Neural cell (in vitro differentiated cells): ENCODE results near the gene RFNG.

Experiments
- POLR2AphosphoS5 ChIP-seq: IDR thresholded peaks from 2 replicates; pipeline ENCODE4 v1.6.1; 2012
- RAD21 ChIP-seq: fragments of 450-650 bp; conservative IDR thresholded peaks from 2 replicates; pipeline ENCODE4 v1.6.1; 2014; ENCODE audit warnings: antibody characterized with exemption, mild to moderate bottlenecking, moderate library complexity
- TAF1 ChIP-seq: IDR thresholded peaks from 2 replicates; pipeline ENCODE4 v1.6.1; 2012; ENCODE audit warnings: low read depth
- TF ChIP-seq, protein P1 (sequence below): fragments of 450-650 bp; IDR thresholded peaks from 2 replicates; pipeline ENCODE4 v1.5.1; 2014; ENCODE audit warnings: antibody characterized with exemption, mild to moderate bottlenecking, moderate library complexity; ENCODE audit not compliant: poor library complexity, severe bottlenecking
- TF ChIP-seq, protein P2 (sequence below): IDR thresholded peaks from 2 replicates; pipeline ENCODE4 v1.6.1; 2012; ENCODE audit warnings: borderline replicate concordance

DNA sequence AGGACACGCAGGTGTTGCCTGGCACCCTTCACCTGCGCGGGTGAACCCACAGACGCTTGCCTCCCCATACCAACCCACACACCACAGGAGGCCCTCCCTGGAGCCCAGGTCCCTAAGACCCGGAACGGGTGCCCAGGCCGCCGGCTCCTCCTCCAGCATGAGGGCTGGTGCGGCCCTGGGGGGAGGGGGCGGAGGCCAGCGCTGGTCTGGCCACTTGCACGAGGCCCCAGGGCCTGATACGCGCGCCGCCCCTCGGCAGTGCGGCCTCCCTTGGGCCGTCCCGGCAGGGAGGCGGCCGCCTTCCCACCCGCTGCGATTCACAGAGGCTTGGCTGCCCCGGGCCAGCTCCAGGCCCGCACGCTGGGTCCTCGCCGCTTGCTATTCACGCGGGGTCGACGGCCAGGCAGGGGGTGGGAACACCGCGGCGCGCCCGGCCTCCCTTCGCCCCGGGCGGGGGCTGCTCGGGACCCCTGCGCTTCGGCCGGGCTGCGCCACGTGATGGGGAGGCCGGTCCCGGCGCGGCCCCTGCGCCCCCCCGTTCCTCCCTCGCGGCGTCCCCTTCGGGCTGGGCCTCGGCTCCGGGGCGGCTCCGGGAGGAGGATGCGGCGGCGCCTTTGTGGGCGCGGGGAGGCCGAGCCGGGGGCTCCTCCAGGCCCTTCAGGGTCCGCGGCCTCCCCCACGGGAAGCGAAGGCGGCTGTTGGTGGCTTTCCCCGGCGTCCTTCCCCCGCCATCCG lies 45.7 kb upstream of the RFNG start:
- no peak for TF ChIP-seq TAF1
- TF ChIP-seq RAD21 = no peak
- TF ChIP-seq, protein P1, sequence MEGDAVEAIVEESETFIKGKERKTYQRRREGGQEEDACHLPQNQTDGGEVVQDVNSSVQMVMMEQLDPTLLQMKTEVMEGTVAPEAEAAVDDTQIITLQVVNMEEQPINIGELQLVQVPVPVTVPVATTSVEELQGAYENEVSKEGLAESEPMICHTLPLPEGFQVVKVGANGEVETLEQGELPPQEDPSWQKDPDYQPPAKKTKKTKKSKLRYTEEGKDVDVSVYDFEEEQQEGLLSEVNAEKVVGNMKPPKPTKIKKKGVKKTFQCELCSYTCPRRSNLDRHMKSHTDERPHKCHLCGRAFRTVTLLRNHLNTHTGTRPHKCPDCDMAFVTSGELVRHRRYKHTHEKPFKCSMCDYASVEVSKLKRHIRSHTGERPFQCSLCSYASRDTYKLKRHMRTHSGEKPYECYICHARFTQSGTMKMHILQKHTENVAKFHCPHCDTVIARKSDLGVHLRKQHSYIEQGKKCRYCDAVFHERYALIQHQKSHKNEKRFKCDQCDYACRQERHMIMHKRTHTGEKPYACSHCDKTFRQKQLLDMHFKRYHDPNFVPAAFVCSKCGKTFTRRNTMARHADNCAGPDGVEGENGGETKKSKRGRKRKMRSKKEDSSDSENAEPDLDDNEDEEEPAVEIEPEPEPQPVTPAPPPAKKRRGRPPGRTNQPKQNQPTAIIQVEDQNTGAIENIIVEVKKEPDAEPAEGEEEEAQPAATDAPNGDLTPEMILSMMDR = no peak
- TF ChIP-seq, protein P2, sequence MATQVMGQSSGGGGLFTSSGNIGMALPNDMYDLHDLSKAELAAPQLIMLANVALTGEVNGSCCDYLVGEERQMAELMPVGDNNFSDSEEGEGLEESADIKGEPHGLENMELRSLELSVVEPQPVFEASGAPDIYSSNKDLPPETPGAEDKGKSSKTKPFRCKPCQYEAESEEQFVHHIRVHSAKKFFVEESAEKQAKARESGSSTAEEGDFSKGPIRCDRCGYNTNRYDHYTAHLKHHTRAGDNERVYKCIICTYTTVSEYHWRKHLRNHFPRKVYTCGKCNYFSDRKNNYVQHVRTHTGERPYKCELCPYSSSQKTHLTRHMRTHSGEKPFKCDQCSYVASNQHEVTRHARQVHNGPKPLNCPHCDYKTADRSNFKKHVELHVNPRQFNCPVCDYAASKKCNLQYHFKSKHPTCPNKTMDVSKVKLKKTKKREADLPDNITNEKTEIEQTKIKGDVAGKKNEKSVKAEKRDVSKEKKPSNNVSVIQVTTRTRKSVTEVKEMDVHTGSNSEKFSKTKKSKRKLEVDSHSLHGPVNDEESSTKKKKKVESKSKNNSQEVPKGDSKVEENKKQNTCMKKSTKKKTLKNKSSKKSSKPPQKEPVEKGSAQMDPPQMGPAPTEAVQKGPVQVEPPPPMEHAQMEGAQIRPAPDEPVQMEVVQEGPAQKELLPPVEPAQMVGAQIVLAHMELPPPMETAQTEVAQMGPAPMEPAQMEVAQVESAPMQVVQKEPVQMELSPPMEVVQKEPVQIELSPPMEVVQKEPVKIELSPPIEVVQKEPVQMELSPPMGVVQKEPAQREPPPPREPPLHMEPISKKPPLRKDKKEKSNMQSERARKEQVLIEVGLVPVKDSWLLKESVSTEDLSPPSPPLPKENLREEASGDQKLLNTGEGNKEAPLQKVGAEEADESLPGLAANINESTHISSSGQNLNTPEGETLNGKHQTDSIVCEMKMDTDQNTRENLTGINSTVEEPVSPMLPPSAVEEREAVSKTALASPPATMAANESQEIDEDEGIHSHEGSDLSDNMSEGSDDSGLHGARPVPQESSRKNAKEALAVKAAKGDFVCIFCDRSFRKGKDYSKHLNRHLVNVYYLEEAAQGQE = no peak
- no peak for TF ChIP-seq POLR2AphosphoS5
